NCI-H510A (cell line): ENCODE results near the gene KIF24.
"Not testable (repeated sequence)": the region's sequence is repeated elsewhere in the genome, so short reads cannot be mapped to it uniquely, and the experiment has no call there.

Source experiments
- DNase-seq: peaks from one replicate; lab custom pipeline; 2025; lab: John Stamatoyannopoulos, UW

Gene KIF24

GRCh38 chr9:34328987-34329832 lies at the start of gene KIF24, which contains the start of gene NUDT2:
Gene KIF24, minus strand, starts transcription at chr9:34329268. Its CDS starts 17,922 bp downstream, at chr9:34311346.
Gene NUDT2, plus strand, starts transcription at chr9:34329569. Its CDS starts 9,471 bp downstream, at chr9:34339040.
- peak; percentile 95 for DNase-seq

DNA sequence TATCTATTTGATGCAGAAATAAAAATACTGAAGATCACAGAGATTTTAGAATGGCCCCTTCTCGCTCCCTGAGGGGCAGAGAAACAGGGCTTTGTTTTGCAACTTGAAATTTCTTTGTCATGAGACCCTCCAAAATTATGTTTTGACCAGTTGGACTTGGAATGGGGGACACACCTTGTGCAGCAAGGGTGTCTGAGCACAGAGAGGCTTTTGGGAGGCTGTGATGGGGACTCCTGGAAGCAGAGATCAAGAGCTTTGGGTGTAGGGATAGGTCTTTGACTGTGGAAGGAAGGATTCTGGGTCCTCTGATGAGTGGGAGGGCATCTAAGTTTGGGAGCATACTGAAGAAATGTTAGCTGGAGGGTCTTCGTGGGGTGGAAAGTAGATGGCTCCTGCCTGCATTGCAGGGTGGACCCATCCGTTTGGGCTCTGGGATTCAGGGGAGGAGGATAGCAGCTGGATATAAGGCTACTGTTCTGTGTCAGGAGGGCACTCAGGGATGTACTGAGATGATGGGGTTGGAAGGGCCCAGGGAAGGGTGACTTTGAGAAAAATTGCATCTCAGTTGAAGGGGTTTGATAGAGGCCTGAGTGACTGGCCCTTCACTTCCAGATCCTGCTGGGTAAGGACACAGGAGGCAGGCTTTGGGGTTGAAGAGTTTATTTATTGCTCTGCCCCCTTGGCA lies 49.5 kb upstream of the KIF24 start:
- DNase-seq = no peak

- no peak for DNase-seq
Observed at GRCh38 chr9:34377404-34377746, 48.3 kb upstream of the KIF24 start.

DNA sequence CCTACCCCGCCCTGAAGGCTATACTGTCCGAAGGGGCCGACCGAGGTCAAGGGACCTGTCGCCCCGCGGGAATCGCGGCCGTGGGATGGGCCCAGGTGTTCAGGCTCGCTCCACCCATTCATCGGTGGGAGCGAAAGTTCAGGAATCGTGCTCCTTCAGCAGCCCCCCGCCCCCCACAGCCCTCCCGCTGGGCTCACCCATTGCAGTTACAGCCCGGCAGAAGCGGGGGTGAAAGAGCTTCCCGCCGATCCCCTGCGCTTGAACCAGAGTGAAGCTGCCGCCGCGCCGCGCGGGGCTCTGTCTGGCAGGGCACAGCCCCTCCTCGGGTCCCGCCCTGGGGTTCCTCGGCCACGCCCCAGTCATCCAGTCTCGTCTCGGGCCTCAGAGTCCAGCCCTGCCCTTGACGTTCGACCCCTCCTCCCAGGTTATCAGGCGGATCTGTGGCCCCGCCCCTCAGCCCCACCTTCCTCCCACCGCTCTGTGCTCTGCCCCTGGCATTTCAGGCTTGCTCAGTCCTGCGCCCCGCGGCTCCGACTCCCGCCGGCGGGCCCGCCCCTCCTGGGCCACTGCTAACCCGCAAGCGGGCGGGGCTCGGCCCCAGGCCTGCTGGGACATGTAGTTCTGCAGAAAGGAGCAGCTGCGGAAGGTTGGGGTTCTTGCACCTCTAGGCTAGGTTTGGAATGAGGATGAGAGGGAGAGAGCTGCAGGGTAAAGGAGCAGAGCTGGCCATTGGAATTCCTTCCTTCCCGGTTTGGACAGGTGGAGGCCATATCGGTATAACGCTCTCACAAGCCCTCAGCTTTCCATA lies 47.7 kb upstream of the KIF24 start, which contains the start of gene MYORG:
TSS of gene MYORG (minus strand) at position 303 of the 808 bp plus-strand sequence. CDS start 3,955 bp downstream, outside the sequence.
- peak; percentile 88 for DNase-seq

GRCh38 chr9:34375901-34376595 lies 47.0 kb upstream of the KIF24 start:
- DNase-seq = peak; percentile 4

GRCh38 chr9:34374905-34375552 lies 46.0 kb upstream of the KIF24 start:
- DNase-seq = no peak

DNA sequence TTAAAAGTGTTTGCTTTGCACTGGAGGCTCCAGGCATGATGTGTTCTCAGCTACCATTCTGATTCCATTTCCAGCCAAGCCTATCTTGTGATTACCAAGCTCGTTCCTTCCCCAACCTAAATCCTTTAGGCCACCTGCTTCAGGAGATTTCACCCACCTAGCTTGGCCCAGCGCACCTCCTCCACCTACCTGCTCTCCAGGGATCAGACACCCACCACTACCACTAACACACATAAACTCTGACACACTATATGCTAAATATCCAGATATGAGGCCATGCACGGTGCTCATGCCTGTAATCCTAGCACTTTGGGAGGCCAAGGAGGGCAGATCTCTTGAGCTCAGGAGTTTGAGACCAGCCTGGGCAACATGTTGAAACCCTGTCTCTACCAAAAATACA lies 45.3 kb upstream of the KIF24 start:
- no peak for DNase-seq

DNA sequence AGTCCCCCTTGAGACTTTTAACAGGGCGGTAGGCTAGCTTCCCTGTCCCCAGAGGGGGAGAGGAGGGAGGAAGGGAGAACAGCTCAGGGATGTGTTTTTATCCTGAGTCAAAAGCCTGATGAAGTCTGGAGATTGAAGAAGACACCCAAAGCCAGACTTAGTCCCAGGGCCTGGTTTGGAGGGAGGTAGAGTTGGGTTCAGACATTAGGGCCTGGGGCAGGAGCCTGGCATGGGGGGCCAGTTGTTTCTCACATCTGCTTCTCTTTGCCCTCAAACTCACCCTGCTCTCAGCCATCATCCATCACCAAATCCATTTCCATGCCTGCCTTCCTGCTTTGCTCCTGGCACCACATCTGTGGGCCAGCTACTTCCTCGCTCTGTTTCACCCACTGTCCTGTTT lies 44.7 kb upstream of the KIF24 start:
- no peak for DNase-seq

DNA sequence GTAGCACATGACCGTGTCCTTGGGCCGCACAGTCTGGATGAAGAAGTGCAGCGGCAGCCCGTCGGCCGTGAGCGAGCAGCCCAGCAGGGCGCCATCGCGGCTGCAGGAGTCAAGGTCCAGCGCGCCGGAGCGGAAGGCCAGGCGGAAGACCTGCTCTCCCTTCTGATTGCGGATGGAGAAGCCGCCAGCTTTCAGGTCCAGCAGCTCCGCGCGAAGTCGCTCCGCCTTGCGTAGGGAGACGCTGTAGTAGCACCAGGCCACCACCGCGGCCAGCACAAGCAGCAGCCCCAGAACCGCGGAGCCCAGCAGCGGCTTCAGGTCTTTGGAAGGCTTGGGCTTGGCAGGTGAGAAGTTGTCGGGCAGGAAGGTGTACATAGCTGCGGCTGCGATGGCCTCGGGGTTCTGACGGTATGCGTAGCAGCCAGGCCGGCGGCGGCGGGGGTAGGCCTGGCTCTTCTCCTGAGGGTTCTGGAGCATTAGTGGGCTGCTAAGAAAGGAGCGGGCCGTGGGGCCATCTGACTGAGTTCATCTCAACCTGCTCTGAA lies 43.5 kb upstream of the KIF24 start:
- DNase-seq = no peak

DNA sequence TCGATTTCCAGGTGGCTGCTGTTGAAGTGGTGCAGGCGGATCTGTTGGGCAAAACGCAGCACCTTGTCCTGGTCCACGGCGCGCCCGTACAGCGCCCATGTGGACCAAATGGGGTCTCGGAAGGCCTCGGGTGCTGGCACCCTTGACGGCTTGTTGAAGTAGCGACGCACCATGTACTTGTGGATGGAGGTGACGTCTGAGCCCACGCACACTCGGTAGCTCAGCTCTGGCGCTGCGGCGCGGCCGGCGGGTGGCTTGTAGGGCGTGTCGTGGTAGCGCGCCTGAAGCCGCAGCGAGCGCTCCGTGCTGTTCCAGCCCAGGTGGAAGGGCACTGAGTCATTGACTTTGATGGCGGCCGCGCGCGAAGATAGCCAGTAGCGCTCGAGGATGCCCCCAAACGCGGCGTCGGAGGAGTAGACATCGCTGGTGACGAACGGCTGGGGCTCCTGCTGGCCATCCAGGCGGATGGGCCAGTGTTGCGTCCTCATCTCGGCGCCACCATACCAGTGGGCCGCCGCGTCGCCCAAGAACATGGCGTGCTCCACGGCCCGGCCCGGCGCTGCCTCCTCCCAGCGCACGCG lies 42.9 kb upstream of the KIF24 start:
- no peak for DNase-seq

DNA sequence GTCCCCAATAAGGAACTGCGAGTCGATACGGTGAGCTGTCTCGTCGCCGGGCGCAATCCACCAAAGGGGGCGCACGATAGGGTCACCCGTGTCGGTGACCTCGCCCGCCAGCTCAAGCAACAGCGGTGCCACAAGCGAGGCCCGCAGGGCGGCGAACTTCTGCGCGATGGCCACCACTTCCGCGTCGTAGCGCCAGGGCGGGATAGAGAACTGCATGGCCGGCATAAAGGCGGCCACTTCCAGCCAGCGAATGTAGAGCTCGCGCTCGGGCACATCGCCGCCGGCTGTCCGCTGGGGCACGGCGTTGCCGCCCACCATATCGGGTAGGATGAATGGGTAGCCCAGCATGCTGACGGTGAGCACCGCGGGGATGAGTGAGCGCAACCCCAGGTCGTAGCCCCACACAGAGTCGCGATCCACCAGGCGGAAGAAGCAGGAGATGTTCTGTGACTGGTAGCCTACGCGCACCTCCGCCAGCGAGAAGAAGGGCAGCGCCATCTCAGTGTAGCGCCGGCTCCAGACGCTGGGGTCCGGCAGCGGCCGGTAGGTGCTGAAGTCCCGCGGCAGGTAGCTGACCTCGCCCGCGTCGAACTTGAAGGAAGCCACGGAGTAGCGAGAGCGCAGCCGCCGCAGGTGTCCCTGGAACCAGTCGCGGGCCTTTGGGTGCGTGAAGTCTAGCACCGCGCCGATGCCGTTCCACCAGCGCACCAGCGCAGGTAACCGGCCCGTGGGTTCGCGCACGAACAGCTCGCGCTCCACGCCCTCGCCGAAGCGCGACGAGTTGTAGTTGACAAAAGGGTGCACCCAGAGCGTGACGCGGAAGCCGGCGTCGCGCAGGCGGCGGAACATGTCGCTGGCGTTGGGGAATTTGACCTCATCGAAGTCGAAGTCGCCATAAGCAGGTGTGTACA lies 42.2 kb upstream of the KIF24 start:
- no peak for DNase-seq

DNA sequence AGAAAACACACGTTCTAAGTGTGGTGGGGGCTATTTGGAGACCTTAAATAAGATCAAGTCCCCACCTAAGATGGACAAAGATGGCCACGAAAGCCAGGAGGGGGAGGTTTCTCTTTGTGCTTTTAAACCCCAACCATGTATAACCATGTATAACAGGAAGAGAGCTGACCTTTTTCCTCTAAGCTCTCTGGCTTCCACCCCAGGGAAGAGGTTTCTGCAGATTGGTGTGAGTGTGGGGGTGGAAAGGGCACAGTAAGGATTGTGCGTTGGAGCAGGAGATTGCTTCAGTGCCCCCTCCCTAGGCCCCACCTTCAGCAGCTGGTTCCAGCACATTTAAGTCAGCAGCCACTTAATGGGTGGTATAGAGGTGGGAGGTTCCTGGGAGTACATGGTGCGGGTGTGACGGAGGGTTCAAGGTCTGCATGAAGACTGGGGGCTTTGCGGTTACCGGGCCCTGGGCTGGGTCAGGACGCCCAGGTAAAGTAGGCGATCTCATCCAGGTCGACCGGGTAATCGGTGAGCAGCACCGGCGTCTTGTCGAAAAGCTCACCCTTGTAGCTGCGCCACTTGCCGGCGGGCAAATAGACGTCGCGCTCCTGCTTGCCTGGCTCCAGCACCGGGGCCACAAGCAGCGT lies 41.4 kb upstream of the KIF24 start:
- no peak for DNase-seq

GRCh38 chr9:34369636-34370035 lies 40.6 kb upstream of the KIF24 start:
- DNase-seq = no peak

DNA sequence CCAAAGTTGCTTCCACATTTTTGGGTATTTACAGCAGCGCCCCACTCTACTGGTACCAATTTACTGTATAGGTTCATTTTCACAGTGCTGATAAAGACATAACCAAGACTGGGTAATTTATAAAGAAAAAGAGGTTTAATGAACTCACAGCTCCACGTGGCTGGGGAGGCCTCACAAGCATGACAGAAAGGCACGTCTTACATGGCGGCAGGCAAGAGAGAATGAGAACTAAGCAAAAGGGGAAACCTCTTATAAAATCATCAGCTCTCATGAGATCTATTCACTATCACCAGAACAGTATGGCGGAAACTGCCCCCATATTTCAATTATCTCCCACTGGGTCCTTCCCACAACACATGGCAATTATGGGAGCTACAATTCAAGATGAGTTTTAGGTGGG lies 39.7 kb upstream of the KIF24 start:
- DNase-seq = not testable (repeated sequence)

GRCh38 chr9:34367751-34368410 lies 38.8 kb upstream of the KIF24 start:
- not testable (repeated sequence) for DNase-seq

DNA sequence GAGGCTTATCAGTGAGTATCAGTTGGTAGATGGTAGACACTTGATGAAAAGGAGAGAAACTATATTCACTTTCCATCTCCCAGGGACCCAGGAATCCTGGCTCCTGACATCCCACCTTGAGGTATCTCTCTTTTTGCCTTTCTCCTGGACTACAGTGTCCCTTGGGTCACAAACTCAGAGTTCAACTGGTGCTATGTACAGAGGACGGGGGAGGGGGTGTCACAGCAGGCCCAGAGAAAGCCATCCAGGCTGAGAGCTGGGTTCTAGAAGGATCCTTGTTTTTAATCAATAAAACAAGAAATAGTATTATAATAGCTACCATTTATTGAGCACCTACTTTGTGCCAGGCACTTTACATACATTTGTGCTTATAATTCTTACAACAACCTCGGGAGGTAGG lies 37.3 kb upstream of the KIF24 start:
- no peak for DNase-seq

DNA sequence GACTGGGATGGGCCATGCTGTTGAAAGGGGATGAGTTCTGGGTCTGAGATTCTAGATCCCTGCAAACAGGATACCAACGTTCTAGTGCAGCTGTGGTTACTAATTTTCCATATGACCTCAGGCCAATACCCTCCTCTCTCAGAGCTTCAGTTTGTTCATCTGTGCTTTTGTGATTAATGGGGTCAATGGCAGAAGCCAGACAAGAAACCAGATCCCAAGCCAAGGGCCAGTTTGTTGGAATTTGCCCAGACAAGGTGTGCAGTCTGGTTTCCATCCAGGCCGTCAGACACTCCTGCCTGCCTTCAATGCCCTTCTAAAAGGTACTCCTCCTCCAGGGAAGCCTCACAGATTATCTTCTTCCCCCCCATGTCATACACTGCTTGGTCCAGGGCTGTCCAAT lies 36.2 kb upstream of the KIF24 start:
- DNase-seq = no peak

- no peak for DNase-seq
Observed at GRCh38 chr9:34363619-34364351, 34.7 kb upstream of the KIF24 start.
